Adipose tissue (tissue), 3 donors: Measurements from ENCODE around the gene EPHB1. TPM values are rescaled to one million over a fixed set of nuclear protein-coding genes. Genes with fewer than 3 reads are reported as not detected.

Experiments
- H3K27ac ChIP-seq: one replicate; pipeline ENCODE4 v1.5.1; 2013; ENCODE audit warnings: low read depth, low read length
- WGBS, 3 donors: extraction: QIAGEN DNeasy Blood & Tissue Kit; methylation state at CpG; one replicate each; pipeline ENCODE4 v1.1.7; 2013; 5-methylcytosine and 5-hydroxymethylcytosine counted together
- polyA plus RNA-seq, 3 donors: library from polyadenylated mRNA; stranded (reverse); fragments of 200-250 nt; gene quantifications; one replicate each; pipeline ENCODE4 v1.2.3, GENCODE V29; 2013
- donor health status: healthy with polysubstance abuse.
- donor health status: Bipolar disorder and iron deficiency.
- donor health status: healthy.

EPHB1 gene
- polyA plus RNA-seq, 3 donors: 0.14 to 1.0 (median 0.49) TPM

- WGBS, 3 donors: 38 to 80% (median 55%) methylated on average over 2 of the region's 2 CpGs
- H3K27ac ChIP-seq: no peak overlapping the region
These were observed 97.3 kb downstream of the EPHB1 start for GRCh38 chr3:134892326-134892725.

- 42 to 70% (median 60%) methylated on average over 5 of the region's 5 CpGs for WGBS, 3 donors
- H3K27ac ChIP-seq: no peak overlapping the region
These were observed 97.7 kb downstream of the EPHB1 start for GRCh38 chr3:134892761-134893160.

GRCh38 chr3:134894533-134894932 is 99.5 kb downstream of the EPHB1 start:
- H3K27ac ChIP-seq: no peak overlapping the region
- 77 to 86% (median 82%) methylated on average over 4 of the region's 4 CpGs for WGBS, 3 donors

- WGBS, 3 donors: 66 to 83% (median 83%) methylated on average over 2 of the region's 2 CpGs
- no peak overlapping the region for H3K27ac ChIP-seq
These were observed 100.1 kb downstream of the EPHB1 start for GRCh38 chr3:134895181-134895580.

- WGBS, 3 donors: 88 to 93% (median 91%) methylated on average over 5 of the region's 5 CpGs
- no peak overlapping the region for H3K27ac ChIP-seq
These were observed 101.1 kb downstream of the EPHB1 start for GRCh38 chr3:134896141-134896540.

GRCh38 chr3:134896696-134897095 is 101.6 kb downstream of the EPHB1 start:
- WGBS, 3 donors: 94 to 97% (median 96%) methylated on average over 8 of the region's 8 CpGs
- H3K27ac ChIP-seq: no peak overlapping the region

- H3K27ac ChIP-seq: no peak overlapping the region
- WGBS, 3 donors: 81 to 87% (median 85%) methylated on average over 10 of the region's 10 CpGs
These were observed 102.5 kb downstream of the EPHB1 start for GRCh38 chr3:134897391-134898141.

- WGBS, 3 donors: 85 to 86% (median 86%) methylated on average over 7 of the region's 7 CpGs
- no peak overlapping the region for H3K27ac ChIP-seq
These were observed 103.2 kb downstream of the EPHB1 start for GRCh38 chr3:134898181-134898754.

- WGBS, 3 donors: 85 to 94% (median 93%) methylated on average over 1 of the region's 1 CpG
- no peak overlapping the region for H3K27ac ChIP-seq
These were observed 104.7 kb downstream of the EPHB1 start for GRCh38 chr3:134899786-134900185.

GRCh38 chr3:134900482-134900881 is 105.4 kb downstream of the EPHB1 start:
- no peak overlapping the region for H3K27ac ChIP-seq
- WGBS, 3 donors: 83 to 100% (median 95%) methylated on average over 1 of the region's 1 CpG

GRCh38 chr3:134901461-134901860 is 106.4 kb downstream of the EPHB1 start:
- no peak overlapping the region for H3K27ac ChIP-seq
- 88 to 96% (median 89%) methylated on average over 2 of the region's 2 CpGs for WGBS, 3 donors

- H3K27ac ChIP-seq: no peak overlapping the region
- 33 to 78% (median 77%) methylated on average over 4 of the region's 4 CpGs for WGBS, 3 donors
These were observed 108.8 kb downstream of the EPHB1 start for GRCh38 chr3:134903837-134904236.

- 47 to 62% (median 60%) methylated on average over 6 of the region's 6 CpGs for WGBS, 3 donors
These were observed 109.2 kb downstream of the EPHB1 start for GRCh38 chr3:134904241-134904771.

GRCh38 chr3:134904776-134905646 is 110.0 kb downstream of the EPHB1 start:
- H3K27ac ChIP-seq: no peak overlapping the region
- 82 to 86% (median 84%) methylated on average over 7 of the region's 7 CpGs for WGBS, 3 donors

More at GRCh38 chr3:134904241-134904771, 109.2 kb downstream of the EPHB1 start:
- H3K27ac ChIP-seq: no peak overlapping the region

GRCh38 chr3:134905647-134905935 is 110.5 kb downstream of the EPHB1 start:
- H3K27ac ChIP-seq: no peak overlapping the region
- WGBS, 3 donors: 84 to 97% (median 90%) methylated on average over 2 of the region's 2 CpGs

GRCh38 chr3:134908271-134908670 is 113.2 kb downstream of the EPHB1 start:
- no peak overlapping the region for H3K27ac ChIP-seq
- WGBS, 3 donors: 51 to 82% (median 74%) methylated on average over 2 of the region's 2 CpGs

- WGBS, 3 donors: 80 to 90% (median 87%) methylated on average over 2 of the region's 2 CpGs
- H3K27ac ChIP-seq: no peak overlapping the region
These were observed 115.0 kb downstream of the EPHB1 start for GRCh38 chr3:134910026-134910425.

GRCh38 chr3:134911586-134912548 is 116.8 kb downstream of the EPHB1 start:
- 81 to 90% (median 85%) methylated on average over 11 of the region's 11 CpGs for WGBS, 3 donors
- no peak overlapping the region for H3K27ac ChIP-seq
